ENCODE measurements around the gene VRK1.

Gene VRK1

DNA sequence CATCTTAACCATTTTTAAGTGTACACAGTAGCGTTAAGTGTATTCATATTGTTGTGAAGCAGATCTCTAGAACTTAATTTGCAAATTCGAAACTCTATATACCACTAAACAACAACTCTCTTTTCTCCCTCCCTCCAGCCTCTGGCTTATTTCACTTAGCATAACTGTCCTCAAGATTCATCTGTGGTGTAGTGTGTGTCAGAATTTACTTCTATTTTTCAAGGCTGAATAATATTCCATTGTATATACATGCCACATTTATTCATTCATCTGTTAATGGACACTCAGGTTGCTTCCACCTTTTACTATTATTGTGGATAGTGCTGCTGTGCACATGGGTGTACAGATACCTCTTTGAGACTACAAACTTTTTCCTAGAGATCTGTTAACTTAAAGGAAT is 26.5 kb downstream of the VRK1 start:
- in situ Hi-C loops (cut with MboI; ENCODE audit: low sequenced_read_pairs): no loop called here

DNA sequence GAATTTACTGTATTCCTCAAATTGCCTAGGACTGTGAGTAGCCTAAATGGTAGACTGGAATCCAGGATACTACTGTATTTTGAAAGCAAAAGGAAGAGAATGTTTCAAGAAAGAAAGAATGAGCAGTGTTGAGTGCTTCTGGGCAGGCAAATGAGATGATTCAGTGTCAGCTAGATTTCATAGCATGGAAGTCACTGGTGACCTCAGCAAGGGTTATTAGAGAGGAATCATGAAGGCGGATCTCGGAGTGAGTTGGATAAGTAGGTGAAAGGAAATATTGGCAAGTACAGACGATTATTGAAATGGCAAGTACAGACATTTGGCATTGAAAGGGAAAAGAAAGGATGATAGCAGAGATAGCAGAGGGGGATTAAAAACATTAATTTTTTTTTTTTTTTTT is 27.1 kb downstream of the VRK1 start:
- in situ Hi-C loops (cut with MboI; ENCODE audit: low sequenced_read_pairs): no loop called here

DNA sequence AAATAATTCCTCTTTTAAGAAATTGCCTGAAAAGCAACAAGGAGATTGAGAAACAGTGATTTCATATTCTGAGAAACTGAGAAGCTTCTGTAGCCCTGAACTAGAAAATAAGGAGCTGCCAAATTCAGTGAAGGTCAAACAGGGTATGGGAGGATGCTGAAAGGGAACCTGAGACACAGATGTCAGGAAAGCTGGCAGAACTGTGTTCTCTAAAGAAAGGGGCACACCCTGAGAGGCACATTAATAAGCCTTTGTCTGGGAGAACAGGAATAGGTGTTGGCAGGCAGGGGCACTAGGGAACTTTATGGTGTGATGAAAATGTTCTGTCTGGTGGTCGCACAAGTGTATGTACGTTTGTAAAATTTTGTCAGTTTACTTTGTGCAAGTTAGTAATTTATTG is 29.6 kb downstream of the VRK1 start:
- in situ Hi-C loops (cut with MboI; ENCODE audit: low sequenced_read_pairs): no loop called here

DNA sequence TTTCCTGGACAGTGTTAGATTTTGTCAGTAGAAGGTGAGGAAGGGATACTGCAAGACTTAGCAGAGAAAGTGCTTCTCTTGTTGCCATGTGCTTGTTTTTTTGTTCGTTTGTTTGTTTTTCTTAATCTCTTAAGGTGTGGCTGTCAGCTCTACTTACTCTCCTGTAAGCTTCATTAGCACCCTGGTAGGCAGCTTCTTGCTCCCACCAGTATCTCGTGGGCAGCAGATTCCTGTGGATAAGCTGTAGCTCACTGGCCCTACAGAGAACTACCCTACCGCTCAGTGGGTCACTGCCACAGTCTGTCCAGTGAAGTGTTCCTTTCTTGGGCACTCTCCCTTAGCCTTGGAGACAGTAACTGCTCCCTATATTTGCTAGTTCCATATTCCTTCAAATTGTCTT is 30.1 kb downstream of the VRK1 start:
- in situ Hi-C loops (cut with MboI; ENCODE audit: low sequenced_read_pairs): no loop called here

DNA sequence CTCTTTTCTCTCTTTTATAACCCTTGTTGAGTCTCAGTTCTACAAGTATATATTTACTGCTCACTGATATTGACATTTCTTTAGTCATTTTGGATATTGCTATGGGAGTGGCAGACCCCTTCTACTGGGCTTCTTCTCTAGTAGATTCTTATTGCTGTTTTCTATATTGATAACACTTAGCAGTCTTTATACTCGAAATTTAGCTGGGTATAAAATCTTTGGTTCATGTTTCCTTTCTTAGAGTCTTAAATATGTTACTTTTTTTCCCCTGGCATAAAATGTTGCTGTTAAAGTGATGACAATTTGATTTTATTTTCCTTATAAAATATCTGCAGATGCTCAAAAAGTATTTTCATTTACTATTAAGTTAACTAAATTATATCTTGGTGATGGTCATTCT is 32.6 kb downstream of the VRK1 start:
- in situ Hi-C loops (cut with MboI; ENCODE audit: low sequenced_read_pairs): no loop called here

DNA sequence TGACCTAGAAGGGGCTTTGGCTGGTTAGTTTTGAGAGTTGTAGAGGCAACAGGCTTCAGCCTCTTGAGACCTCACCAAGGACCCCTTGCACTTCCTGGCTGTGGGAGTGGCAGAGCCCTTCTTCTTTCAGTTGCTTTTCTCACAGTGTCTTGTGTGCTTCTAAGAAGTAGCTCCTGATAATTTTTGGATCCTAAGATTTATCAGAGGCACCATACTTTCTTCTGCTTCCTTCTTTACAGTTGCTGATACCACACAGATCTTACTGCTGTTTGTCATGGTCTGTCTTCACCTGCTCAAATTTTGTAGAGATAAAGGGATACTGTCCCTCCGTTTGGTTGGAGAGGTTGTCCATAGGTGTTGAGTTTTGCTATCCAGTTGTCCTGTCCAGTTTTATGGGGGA is 33.8 kb downstream of the VRK1 start:
- in situ Hi-C loops (cut with MboI; ENCODE audit: low sequenced_read_pairs): no loop called here

DNA sequence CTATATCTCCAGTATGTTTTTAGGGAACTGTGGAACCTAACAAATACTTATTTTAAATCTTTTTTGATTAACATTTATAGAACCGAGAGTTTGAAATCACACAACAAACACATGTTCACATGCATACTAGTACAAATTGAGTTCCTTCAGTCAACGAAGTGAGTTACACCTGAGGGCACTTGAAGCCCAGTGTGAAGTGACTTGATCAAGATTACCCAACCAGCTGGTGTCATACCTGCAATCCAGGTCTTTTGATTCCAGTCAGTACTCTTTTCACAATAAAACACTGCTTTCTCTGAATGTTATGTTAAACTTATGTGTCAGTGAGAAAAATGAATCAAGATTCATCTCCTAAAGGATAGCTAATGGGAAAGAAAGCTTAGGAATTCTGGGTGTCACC is 35.2 kb downstream of the VRK1 start:
- in situ Hi-C loops (cut with MboI; ENCODE audit: low sequenced_read_pairs): no loop called here

DNA sequence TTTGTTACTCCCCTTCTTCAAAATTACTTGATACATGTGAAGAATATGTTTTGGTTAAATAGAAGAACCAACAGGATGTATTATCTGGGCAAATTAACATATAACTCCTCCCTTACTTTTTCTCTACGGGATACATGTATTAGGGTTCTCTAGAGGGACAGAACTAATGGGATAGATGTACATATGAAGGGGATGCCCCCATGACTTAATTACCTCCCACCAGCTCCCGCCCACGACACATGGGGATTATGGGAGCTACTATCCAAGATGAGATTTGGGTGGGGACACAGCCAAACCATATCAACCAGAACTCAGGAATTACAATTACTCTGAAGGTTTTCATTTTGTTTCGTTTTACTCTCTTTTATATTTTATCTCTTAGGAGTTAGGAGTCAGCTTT is 41.3 kb downstream of the VRK1 start:
- in situ Hi-C loops (cut with MboI; ENCODE audit: low sequenced_read_pairs): no loop called here

DNA sequence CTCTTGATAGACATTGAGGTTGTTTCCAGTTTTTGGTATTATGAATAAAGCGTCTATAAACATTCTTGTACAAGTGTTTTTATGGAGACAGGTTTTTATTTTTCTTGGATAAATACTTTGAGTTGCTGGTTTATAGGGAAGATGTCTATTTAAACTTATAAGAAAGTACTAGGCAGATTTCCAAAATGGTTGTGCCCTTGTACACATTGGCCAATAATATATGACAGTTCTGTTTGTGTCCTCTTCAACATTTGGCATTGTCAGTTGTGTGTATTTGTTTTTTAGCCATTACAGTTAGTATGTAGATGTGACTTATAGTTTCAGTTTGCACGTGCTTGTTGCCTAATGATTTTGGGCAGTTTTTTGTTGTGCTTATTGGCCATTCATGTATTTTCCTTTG is 42.1 kb downstream of the VRK1 start:
- in situ Hi-C loops (cut with MboI; ENCODE audit: low sequenced_read_pairs): no loop called here

DNA sequence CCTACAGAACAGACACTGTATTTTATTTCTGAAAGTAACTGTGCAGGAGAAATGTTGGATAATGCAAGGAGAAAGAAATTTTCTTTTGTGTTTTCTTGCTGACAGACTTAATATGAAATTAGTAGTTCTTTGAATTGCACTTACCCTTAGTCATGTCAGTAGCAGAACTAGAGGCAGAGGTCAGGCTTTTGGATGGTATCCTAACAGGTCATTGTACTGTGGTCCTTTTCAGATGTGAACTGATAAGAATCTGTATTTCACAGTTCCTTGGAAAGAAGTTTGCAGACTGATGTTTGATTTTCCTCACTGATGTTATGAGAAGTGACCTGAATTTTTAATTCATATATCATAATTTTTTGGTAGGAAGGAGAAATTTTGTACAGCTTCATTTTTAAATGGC is 46.0 kb downstream of the VRK1 start:
- in situ Hi-C loops (cut with MboI; ENCODE audit: low sequenced_read_pairs): no loop called here

DNA sequence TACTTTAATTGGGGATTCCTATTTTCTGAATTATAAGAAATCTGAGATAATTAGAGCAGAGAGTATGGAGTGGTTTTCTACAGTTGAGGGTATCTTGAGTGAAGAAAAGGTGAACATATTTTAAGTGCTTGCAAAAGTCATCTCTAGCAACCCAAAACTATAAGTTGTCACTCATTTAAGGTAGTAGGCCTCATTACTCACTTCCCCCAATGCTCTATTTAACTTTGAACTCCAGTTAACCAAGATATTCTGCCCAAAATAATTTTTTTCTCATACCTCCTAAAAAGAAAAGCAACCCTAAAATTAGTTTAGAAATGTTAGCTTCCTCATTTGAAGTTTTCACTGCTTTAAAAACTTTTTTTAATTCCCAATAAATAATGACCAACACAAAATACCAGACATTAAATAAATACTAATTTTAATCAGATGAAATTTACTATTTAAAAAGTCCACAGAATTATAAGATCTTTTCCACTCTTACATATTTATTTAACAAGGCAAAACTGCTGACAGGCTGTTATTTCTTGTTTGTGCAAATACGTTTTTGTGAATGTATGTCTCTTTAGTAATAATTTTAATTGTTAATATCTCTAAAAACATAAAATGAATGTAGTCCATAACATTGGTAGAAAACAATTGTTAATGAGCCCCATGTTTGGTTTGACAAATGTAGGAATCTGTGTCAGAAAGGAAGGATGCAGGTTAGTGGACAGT is 47.8 kb downstream of the VRK1 start:
- in situ Hi-C loops (cut with MboI; ENCODE audit: low sequenced_read_pairs): no loop called here

DNA sequence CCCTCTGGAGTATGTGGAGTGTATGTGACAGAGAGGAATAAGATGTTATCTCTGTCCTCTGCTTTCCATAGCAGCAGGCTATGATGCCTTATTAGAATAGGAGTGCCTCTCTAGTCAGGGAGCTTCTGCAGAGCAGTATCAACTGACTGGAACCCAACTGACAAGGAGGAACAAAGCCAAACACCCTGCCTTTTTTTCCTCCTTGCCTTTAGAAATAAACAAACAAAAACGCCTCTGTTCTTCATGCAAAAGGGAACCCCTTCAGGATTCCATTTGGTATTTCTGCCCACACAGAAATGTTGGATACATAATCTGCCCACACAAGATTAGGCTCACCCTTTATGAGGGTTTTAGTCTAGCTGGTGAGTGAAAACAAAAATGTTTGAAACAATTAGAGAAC is 50.3 kb downstream of the VRK1 start:
- in situ Hi-C loops (cut with MboI; ENCODE audit: low sequenced_read_pairs): no loop called here

DNA sequence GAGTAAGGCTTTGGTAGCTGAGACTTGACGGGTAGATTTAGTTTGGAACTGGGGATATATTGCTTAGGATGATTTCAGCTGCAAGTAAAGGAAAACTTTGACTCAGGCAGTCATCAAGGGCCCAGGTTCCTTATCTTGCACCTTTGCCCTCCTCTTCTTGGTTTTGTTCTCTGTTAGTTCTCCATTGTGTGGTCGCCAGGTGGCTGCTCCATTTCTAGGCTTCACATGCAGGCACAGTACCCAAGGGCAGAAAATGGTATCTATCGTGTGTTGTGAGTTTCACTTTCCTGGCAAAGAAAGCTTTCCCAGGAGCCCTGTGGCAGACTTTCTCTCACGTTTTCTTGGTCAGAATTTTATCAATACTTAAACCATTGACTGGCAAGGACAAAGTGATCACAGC is 50.8 kb downstream of the VRK1 start:
- in situ Hi-C loops (cut with MboI; ENCODE audit: low sequenced_read_pairs): no loop called here

DNA sequence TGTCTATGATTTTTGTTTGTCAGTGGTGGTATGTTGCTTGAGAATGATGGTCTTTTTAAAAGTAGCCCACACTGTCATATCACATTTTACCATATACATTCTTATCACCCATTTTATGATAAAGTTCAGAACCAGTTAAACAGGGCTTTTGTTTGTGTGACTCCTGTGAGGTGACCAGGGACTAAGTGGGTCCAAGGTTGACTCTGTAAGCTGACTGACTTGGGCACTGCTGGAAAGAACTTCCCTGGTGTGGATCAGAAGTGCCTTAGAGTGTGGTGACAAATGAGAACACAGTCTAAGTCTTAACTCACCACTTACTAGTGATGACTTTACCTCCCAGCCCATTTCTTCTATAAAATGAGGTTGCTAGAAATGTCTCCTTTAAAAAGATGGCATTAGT is 52.6 kb downstream of the VRK1 start:
- in situ Hi-C loops (cut with MboI; ENCODE audit: low sequenced_read_pairs): no loop called here

DNA sequence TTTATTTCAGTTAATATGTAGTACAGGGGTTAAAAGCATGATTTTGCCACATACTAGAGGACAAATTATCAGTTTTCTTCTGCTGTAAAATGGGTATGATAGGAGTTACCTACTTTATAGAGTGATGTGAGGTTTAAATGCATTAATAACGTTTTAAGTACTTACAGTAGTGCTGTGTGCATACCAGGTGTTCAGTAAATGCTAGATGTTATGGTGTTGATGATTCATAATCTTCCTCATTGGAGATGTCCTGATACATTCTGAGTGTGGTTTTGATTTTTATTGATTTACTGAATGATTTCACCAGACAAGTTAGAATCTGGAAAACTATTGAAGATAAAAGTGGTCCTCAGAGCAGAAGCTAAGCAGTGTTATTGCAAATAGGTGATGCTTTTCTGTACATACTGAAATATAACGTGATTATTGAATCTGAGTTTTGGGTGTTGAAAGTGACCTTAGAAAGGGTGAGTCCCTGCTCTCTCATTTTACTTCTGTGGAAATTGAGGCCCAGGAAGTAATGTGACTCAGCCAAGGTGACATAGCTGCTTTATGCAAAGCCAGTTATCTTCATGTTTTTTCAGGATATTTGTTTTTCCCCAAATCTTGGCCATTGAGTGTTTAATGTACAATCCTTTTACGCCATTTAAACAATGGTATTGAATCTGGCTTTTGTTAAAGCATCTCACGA is 54.7 kb downstream of the VRK1 start:
- in situ Hi-C loops (cut with MboI; ENCODE audit: low sequenced_read_pairs): no loop called here

DNA sequence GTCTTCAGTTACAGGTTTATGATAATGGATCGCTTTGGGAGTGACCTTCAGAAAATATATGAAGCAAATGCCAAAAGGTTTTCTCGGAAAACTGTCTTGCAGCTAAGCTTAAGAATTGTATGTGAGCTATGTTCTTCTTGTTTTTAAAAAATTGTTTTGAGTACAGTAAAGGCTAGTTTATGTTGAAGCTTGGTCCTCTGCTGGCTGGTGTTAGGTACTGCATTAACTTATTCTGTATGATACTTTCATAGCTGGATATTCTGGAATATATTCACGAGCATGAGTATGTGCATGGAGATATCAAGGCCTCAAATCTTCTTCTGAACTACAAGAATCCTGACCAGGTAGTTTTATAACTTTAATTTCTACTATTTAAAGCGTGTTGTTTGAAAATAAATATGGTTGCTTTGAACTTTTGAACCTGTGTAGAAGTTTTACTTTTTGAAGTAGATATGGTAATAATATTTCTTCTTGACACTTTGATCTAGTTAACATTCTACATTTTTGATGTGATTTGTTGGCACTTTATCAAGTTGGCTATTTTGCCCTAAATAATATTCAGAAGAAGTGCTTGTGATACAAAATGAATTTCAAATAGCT is 55.7 kb downstream of the VRK1 start:
- in situ Hi-C loops (cut with MboI; ENCODE audit: low sequenced_read_pairs): no loop called here

DNA sequence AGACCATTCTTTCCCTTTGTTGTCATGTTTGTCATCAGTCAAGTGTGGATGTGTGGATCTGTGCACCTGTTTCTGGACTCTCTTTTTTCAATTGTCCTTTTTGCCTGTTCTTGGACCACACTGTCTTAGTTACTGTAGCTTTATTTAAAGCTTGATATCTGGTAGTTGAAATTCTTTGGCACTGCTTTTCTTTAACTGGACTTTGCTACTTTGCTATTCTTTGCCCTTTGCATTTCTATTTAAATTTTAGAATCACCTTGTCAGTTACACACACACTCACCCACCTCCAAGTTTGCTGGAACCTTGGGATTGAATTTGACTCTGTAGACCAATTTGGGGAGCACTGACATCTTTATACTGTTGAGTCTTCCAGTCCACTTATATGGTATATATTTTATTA is 61.5 kb downstream of the VRK1 start:
- in situ Hi-C loops (cut with MboI; ENCODE audit: low sequenced_read_pairs): no loop called here

DNA sequence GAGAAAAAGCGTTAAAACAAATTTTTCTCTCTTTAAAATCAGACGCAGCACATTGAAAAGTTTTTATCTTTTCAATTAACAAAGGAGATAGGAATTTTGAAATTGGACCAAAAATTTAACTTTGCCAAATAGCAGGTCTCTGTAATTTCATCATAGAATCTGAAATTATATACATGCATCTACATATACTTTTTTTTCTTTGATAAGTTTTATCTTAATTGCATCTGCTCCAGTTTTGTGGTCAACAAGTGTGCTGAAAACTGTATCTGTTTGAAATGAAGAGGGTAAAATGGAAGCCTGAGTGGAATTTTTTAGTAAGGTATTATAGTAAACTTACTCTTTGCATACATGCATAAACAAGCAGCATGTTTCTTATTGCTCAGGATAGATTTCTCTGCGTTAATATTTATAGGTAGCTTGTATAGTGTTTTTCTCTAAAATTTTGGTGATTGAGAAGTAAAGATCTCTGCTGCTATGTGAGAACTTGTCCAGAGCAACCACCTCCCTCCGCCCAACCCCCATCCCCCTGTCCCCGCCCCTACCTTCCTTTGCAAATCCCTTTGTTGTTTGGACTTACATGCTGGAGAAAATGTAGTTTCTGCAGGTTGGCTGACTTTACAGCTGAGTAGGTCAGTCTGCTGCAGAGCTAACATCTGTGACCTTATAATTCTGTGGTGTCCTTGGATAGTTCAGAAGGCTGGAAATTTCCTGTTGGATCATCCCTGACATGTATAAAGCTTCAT is 64.6 kb downstream of the VRK1 start:
- in situ Hi-C loops (cut with MboI; ENCODE audit: low sequenced_read_pairs): no loop called here

DNA sequence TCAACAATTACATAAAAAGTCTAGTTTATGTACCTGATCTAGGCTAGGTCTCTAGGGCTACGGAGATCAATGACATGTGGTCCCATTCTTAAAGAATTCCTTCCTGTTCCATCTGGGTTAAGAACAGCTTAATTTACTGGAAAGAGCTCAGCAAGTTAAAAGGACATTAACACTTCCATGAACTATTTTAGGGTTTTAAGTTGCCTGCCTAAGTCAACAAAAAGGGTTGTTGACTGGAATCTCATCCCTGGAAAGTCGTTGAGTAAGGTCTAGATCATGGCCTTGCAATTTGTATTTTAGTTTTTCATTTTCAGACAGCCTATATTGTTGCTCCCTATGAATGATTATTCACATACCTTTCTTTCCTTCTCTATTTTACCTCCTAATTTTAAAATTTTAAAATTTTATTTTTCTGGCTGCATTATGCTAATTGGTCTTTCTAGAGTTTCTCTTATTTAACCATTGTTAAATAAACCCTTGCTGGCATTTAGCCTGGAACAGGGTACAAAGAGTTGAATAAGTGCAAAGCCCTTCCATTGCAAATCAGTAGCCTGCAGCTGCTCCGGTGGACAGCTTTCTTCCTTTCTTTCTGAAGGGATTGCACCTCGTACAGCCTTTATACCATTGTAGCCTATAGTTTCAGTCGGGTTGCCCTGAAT is 66.3 kb downstream of the VRK1 start:
- in situ Hi-C loops (cut with MboI; ENCODE audit: low sequenced_read_pairs): no loop called here

DNA sequence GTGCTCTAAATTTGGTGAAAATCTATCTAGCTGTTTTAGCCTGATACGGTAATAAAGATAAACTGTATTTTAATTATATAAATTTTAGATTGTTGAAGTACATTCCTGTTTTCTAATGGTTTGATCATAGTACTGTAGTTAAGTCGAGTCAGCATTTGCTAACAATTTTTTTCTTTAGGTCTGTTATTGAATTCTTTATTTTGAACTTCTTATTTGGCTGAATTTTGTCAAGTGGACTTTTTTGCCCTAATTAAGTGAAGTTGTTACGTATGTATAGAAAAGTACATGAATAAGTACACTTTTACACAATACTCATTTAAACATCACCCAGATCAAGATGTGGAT is 66.8 kb downstream of the VRK1 start:
- in situ Hi-C loops (cut with MboI; ENCODE audit: low sequenced_read_pairs): no loop called here

DNA sequence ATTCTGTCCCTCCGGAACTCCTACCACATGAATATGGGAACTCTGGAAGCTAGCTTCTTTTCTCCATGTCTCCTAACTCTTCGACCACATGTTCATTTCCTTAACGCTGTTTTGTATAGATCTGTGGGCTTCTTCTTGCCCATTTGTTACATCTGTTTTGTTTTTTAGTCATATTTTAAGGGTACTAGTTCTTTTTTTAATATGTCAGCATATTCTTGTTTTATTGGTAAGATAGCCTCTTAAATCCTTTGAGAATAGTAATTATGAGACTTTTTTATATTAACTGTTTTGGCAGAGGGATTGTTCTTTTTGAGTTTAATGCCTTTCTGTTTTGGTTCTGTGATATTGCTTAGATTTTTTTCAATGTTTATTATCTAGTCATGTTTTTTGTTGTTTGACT is 70.5 kb downstream of the VRK1 start:
- in situ Hi-C loops (cut with MboI; ENCODE audit: low sequenced_read_pairs): no loop called here
